HepG2 (cell line): ENCODE results near the gene CAPS. TPM values are rescaled to one million over a fixed set of nuclear protein-coding genes. Genes with fewer than 3 reads are reported as not detected.

Experiments used
- ATAC-seq: fragments of 200-7000 bp; cut with Tn5 transposase; 3 replicates; pipeline ENCODE4 v1.9.1; 2020; ENCODE audit warnings: mild to moderate bottlenecking, moderate library complexity
- BruUV-seq: library from RNA; stranded (reverse); fragments of 400-500 nt; replicated peaks from 2 replicates; lab custom pipeline; 2021; lab: Mats Ljungman, UMichigan
- CTCF ChIA-PET: fragments of 300-600 bp; formaldehyde crosslinking; extraction: SDS; loops from one replicate; lab custom pipeline; 2021; ENCODE audit warnings: low total read pairs, inconsistent platforms, low intra/inter-chr PET ratio; lab: Yijun Ruan, JAX
- POLR2A ChIA-PET: fragments of 350-600 bp; sonication (Branson Sonifier 250); formaldehyde crosslinking; loops from one replicate; lab custom pipeline; 2020; ENCODE audit warnings: antibody characterized with exemption, inconsistent platforms; lab: Yijun Ruan, JAX
- DNase-seq: peaks from one replicate; pipeline ENCODE4 v3.0.0-alpha.2; 2015; ENCODE audit warnings: low spot score
- FAIRE-seq: peaks from 3 replicates; lab custom pipeline; 2011; peaks lifted over from hg19 to GRCh38; lab: Jason Lieb, UNC
- H2AFZ ChIP-seq: one replicate; pipeline ENCODE4 v1.6.1; 2011; ENCODE audit warnings: low read length, inconsistent platforms
- H3K27ac ChIP-seq: fragments of 300-600 bp; 3 replicates; pipeline ENCODE4 v1.8.0; 2011; ENCODE audit warnings: mixed run types, mild to moderate bottlenecking, mixed read lengths, low read length, inconsistent platforms; ENCODE audit not compliant: insufficient read depth; ENCODE audit errors: extremely low read length
- H3K27me3 ChIP-seq, 2 experiments: fragments of 200-600 bp in 1 of 2; 2 replicates in 1 of 2; 3 replicates in 1 of 2; pipeline versions ENCODE4 v1.6.0 to v1.8.0; 2011; ENCODE audit warnings: low read length in 2 of 2, mild to moderate bottlenecking in 2 of 2, moderate library complexity in 2 of 2, inconsistent platforms in 1 of 2; ENCODE audit not compliant: insufficient read depth in 2 of 2, control insufficient read depth in 1 of 2
- H3K36me3 ChIP-seq, 2 experiments: fragments of 200-600 bp in 1 of 2; replicated peaks in 1 of 2; 2 replicates in 1 of 2; 3 replicates in 1 of 2; pipeline versions ENCODE4 v1.5.1 to v1.8.0; 2011; ENCODE audit warnings: low read length in 2 of 2, inconsistent platforms in 1 of 2; ENCODE audit not compliant: insufficient read depth in 2 of 2, control insufficient read depth in 1 of 2
- H3K4me1 ChIP-seq: 2 replicates; pipeline ENCODE4 v1.5.1; 2012; ENCODE audit warnings: low read length, inconsistent platforms; ENCODE audit not compliant: insufficient read depth
- H3K4me2 ChIP-seq: 2 replicates; pipeline ENCODE4 v1.6.0; 2011; ENCODE audit warnings: low read depth, low read length, inconsistent platforms
- H3K4me3 ChIP-seq, 3 experiments: fragments of 200-600 bp in 1 of 3; sonication (generic), shearing (Covaris generic) in 1 of 3; replicated peaks in 1 of 3; 2 replicates each; pipeline ENCODE4 v1.5.1; 2011 to 2016; ENCODE audit warnings: low read length in 3 of 3, inconsistent platforms in 2 of 3, low read depth in 2 of 3, mild to moderate bottlenecking in 2 of 3, control low read depth in 1 of 3, mixed read lengths in 1 of 3; ENCODE audit not compliant: insufficient read depth in 1 of 3
- H3K79me2 ChIP-seq: one replicate; pipeline ENCODE4 v1.6.1; 2011; ENCODE audit warnings: low read length, inconsistent platforms; ENCODE audit not compliant: insufficient read depth
- H3K9ac ChIP-seq: 2 replicates; pipeline ENCODE4 v1.6.0; 2011; ENCODE audit warnings: mild to moderate bottlenecking, low read depth, low read length, inconsistent platforms; ENCODE audit not compliant: insufficient read depth
- H3K9me3 ChIP-seq: 2 replicates; pipeline ENCODE4 v1.5.1; 2012; ENCODE audit warnings: mild to moderate bottlenecking, low read length
- H4K20me1 ChIP-seq: 2 replicates; pipeline ENCODE4 v1.6.0; 2011; ENCODE audit warnings: inconsistent platforms, mild to moderate bottlenecking, low read length, moderate library complexity; ENCODE audit not compliant: insufficient read depth
- CEBPB ChIP-seq: IDR thresholded peaks from 2 replicates; pipeline ENCODE4 v1.6.1; 2011; ENCODE audit warnings: low read depth, low read length, improper control_type of control experiment, borderline replicate concordance
- KDM5A ChIP-seq: fragments of 200-600 bp; sonication (generic); IDR thresholded peaks from 2 replicates; pipeline ENCODE4 v1.7.0; 2018; ENCODE audit warnings: antibody characterized with exemption, mild to moderate bottlenecking, low read length, borderline replicate concordance
- PLRG1 ChIP-seq: fragments of 450-650 bp; conservative IDR thresholded peaks from 2 replicates; pipeline ENCODE4 v1.6.1; 2016
- RCOR2 ChIP-seq: IDR thresholded peaks from 2 replicates; pipeline ENCODE4 v1.6.1; 2016; ENCODE audit warnings: missing biosample characterization, missing genetic modification reagents
- RFX5 ChIP-seq: IDR thresholded peaks from 2 replicates; pipeline ENCODE4 v1.6.1; 2011; ENCODE audit warnings: low read depth, low read length, improper control_type of control experiment
- SRY ChIP-seq: sonication (generic); formaldehyde crosslinking; IDR thresholded peaks from 2 replicates; pipeline ENCODE4 v1.8.0; 2022; ENCODE audit warnings: mild to moderate bottlenecking, missing genetic modification reagents
- TEAD3 ChIP-seq: optimal IDR thresholded peaks from 2 replicates; pipeline ENCODE3; 2016; ENCODE audit warnings: borderline replicate concordance
- ZNF260 ChIP-seq: sonication (generic); formaldehyde crosslinking; IDR thresholded peaks from 2 replicates; pipeline ENCODE4 v1.4.0; 2020; ENCODE audit warnings: missing genetic modification reagents, low read depth, mild to moderate bottlenecking, borderline replicate concordance
- ZNF264 ChIP-seq: sonication (generic); formaldehyde crosslinking; IDR thresholded peaks from 2 replicates; pipeline ENCODE4 v1.4.0; 2020; ENCODE audit warnings: missing genetic modification reagents
- ZNF326 ChIP-seq: sonication (generic); formaldehyde crosslinking; IDR thresholded peaks from 2 replicates; pipeline ENCODE4 v1.4.0; 2020; ENCODE audit warnings: missing genetic modification reagents, borderline replicate concordance
- ZNF496 ChIP-seq: sonication (generic); formaldehyde crosslinking; IDR thresholded peaks from 2 replicates; pipeline ENCODE4 v1.8.1; 2023; ENCODE audit warnings: mild to moderate bottlenecking, moderate library complexity, missing genetic modification reagents; ENCODE audit not compliant: insufficient replicate concordance
- WGBS: methylation state at CpG from one replicate; pipeline ENCODE4 v1.1.6; 2017; ENCODE audit warnings: low lambda C conversion rate; 5-methylcytosine and 5-hydroxymethylcytosine counted together
- in situ Hi-C: cut with HindIII; loops from 2 replicates; pipeline ENCODE4 v1.10.0; 2017; ENCODE audit warnings: low pct_unique_long_range_greater_than_20kb; ENCODE audit not compliant: extremely low pct_ligation_motif_present
- intact Hi-C: fragments of 100-400 bp; cut with micrococcal nuclease; formaldehyde crosslinking; loops from one replicate; pipeline ENCODE4 v1.10.0; 2022; ENCODE audit not compliant: unreplicated experiment
- polyA plus RNA-seq, 8 experiments: library from polyadenylated mRNA; depleted of rRNA in 3 of 8; stranded (reverse) in 7 of 8; unstranded in 1 of 8; fragments of >200 nt; fragmentation: Illumina TruSeq in 4 of 8; extraction: Trizol in 4 of 8; gene quantifications; 2 replicates each; pipeline versions ENCODE4 v1.2.1 to v1.2.3, GENCODE V29; 2011 to 2016; ENCODE audit warnings: low read depth in 4 of 8, missing spikeins in 1 of 8, mixed read lengths in 1 of 8; ENCODE audit not compliant: insufficient read depth in 1 of 8
- total RNA-seq, 5 experiments: library from RNA; depleted of rRNA; stranded (reverse); fragments of >200 nt; fragmentation: Illumina TruSeq; extraction: Trizol; gene quantifications; 2 replicates each; pipeline ENCODE4 v1.2.3, GENCODE V29; 2016; ENCODE audit warnings: low read depth in 1 of 5
- TF ChIP-seq, protein P1 (sequence below): sonication (generic); formaldehyde crosslinking; conservative IDR thresholded peaks from 2 replicates; pipeline ENCODE4 v1.8.0; 2022; ENCODE audit warnings: missing genetic modification reagents
- TF ChIP-seq, protein P2 (sequence below): sonication (generic); formaldehyde crosslinking; IDR thresholded peaks from 2 replicates; pipeline ENCODE4 v1.4.0; 2020; ENCODE audit warnings: mild to moderate bottlenecking, missing genetic modification reagents

CAPS gene
- total and polyA plus RNA-seq, 2 of the 13 experiments (the other 11 are each of a cell fraction or from before 2014, with no cell fraction given) = 3.1 TPM

DNA sequence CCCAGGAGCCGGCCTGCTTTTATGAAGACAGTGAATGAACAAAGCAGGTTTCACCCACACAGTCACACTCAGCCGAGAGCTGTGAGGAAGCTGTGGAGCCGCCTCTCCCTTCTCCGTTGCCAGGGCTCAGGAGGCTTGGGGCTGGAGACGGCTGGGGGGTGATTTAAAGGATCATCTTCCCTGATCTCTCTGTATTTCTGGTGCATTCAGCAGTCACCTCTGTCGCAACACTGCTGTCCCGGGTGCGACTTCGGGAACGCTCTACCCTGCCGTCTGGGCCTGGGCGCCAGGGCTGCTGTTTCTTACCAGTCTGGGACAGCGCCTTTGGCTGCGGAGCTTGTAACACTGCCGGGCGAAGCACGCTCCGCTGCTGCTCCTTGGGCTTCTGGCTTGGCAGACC is 18.1 kb downstream of the CAPS start:
- ChIA-PET CTCF (no interaction called here), POLR2A (no interaction called here)
- TF ChIP-seq TEAD3 (no peak), CEBPB (peak; percentile 22; the same call in 1 of the 2 replicates)
- Histone ChIP-seq H3K9me3 (no peaks in the 10 kb centered on the region), H3K4me3 (no peak overlapping the region), H2AFZ (no peak overlapping the region), H3K9ac (no peak overlapping the region), H3K79me2 (peaks cover 24% of the 10 kb centered on the region), H3K36me3 (peaks cover 57 to 89% of the 10 kb centered on the region in 2 experiments), H4K20me1 (peaks cover 29% of the 10 kb centered on the region; the same call in 1 of the 2 replicates), H3K4me1 (no peaks in the 10 kb centered on the region), H3K27me3 (no peaks in the 10 kb centered on the region), H3K27ac (no peak overlapping the region), H3K4me2 (no peak overlapping the region)
- FAIRE-seq = no peak
- WGBS = 99% methylated on average over 16 of the region's 18 CpGs
- intact Hi-C loops = no loop called here
- no peak for DNase-seq
- in situ Hi-C loops = no loop called here
- ATAC-seq = no peak
- no TSS peak for BruUV-seq

DNA sequence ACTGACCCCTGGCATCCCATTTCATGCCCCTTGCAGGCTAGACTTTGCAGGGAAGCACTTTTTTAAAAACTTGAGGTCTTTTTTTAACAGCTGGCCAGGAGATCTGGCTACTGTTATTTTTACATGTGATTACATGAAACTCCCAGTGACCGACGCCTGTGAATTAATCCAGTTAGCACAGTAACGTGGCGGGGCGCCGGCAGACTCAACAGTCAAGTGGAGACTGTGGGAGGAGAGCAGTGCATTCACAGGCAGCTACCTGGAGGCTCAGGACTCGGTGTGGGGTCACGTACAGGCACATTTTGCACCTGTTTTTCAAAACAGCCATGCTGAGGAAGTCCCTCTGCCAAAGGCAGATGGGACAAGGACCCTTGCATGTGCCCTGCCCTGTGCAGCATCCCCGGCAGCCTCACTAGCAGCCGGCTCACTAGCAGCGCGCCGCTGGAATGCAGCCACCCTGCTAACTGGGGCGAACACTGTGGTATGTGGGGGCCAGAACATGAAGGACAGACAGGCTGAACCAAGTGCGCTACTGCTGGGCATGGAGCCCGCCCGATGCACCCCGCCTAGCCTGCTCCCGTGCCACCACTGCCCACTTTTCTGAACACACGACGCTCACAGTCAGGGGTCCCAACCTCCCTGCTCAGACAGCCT is 18.7 kb downstream of the CAPS start:
- no peak overlapping the region for H3K4me3 ChIP-seq
- no peaks in the 10 kb centered on the region for H3K4me1 ChIP-seq
- no peak overlapping the region for H3K9ac ChIP-seq
- in situ Hi-C loops (no loop called here), intact Hi-C loops (no loop called here)
- no peak overlapping the region for H3K4me2 ChIP-seq
- no peak overlapping the region for H3K27ac ChIP-seq
- no peak for FAIRE-seq
- peaks cover 30% of the 10 kb centered on the region for H3K79me2 ChIP-seq
- POLR2A ChIA-PET = no interaction called here
- peaks cover 60 to 88% of the 10 kb centered on the region in 2 experiments for H3K36me3 ChIP-seq
- TF ChIP-seq, protein P1, sequence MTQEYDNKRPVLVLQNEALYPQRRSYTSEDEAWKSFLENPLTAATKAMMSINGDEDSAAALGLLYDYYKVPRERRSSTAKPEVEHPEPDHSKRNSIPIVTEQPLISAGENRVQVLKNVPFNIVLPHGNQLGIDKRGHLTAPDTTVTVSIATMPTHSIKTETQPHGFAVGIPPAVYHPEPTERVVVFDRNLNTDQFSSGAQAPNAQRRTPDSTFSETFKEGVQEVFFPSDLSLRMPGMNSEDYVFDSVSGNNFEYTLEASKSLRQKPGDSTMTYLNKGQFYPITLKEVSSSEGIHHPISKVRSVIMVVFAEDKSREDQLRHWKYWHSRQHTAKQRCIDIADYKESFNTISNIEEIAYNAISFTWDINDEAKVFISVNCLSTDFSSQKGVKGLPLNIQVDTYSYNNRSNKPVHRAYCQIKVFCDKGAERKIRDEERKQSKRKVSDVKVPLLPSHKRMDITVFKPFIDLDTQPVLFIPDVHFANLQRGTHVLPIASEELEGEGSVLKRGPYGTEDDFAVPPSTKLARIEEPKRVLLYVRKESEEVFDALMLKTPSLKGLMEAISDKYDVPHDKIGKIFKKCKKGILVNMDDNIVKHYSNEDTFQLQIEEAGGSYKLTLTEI (CRISPR knock-in tag) = no peak
- no peak for TF ChIP-seq KDM5A
- TF ChIP-seq PLRG1 = no peak
- no peak for TF ChIP-seq SRY (CRISPR knock-in tag)
- no peak for TF ChIP-seq ZNF496 (CRISPR knock-in tag)
- TF ChIP-seq ZNF326 (CRISPR knock-in tag) = no peak
- no peak for TF ChIP-seq RCOR2
- no peak for TF ChIP-seq RFX5
- no peak for TF ChIP-seq ZNF260 (CRISPR knock-in tag)
- no peak for TF ChIP-seq ZNF264 (CRISPR knock-in tag)
- TF ChIP-seq, protein P2, sequence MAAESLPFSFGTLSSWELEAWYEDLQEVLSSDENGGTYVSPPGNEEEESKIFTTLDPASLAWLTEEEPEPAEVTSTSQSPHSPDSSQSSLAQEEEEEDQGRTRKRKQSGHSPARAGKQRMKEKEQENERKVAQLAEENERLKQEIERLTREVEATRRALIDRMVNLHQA (CRISPR knock-in tag) = no peak
- H3K27me3 ChIP-seq = no peaks in the 10 kb centered on the region
- WGBS = 100% methylated on average over 7 of the region's 21 CpGs
- H3K9me3 ChIP-seq = no peaks in the 10 kb centered on the region
- CTCF ChIA-PET = no interaction called here
- no peak overlapping the region for H2AFZ ChIP-seq
- no TSS peak for BruUV-seq
- peaks cover 32% of the 10 kb centered on the region; the same call in 1 of the 2 replicates for H4K20me1 ChIP-seq
- DNase-seq = no peak
- no peak for ATAC-seq
